Dedifferentiated amniotic fluid mesenchymal stem cell (primary cell): Measurements from ENCODE around the gene TEX2.
"Not testable (repeated sequence)": the region's sequence is repeated elsewhere in the genome, so short reads cannot be mapped to it uniquely, and the experiment has no call there.

ENCODE experiments used
- DNase-seq: peaks from one replicate; pipeline ENCODE4 v3.0.0-alpha.2; 2016; ENCODE audit errors: extremely low spot score

The TEX2 gene

GRCh38 chr17:64240261-64240740, 22.8 kb downstream of the TEX2 start:
- DNase-seq: peak; percentile 38

GRCh38 chr17:64238449-64238848, 24.6 kb downstream of the TEX2 start:
- not testable (repeated sequence) for DNase-seq

GRCh38 chr17:64236827-64237403, 26.1 kb downstream of the TEX2 start:
- no peak for DNase-seq

- DNase-seq: no peak
Observed at GRCh38 chr17:64234961-64235360, 28.1 kb downstream of the TEX2 start.

GRCh38 chr17:64232466-64233262, 30.4 kb downstream of the TEX2 start:
- DNase-seq: no peak

- no peak for DNase-seq
Observed at GRCh38 chr17:64231567-64232141, 31.4 kb downstream of the TEX2 start.

GRCh38 chr17:64230791-64231408, 32.2 kb downstream of the TEX2 start:
- peak; percentile 96 for DNase-seq

GRCh38 chr17:64229815-64230728, 33.0 kb downstream of the TEX2 start:
- no peak for DNase-seq

GRCh38 chr17:64226132-64226531, 36.9 kb downstream of the TEX2 start:
- no peak for DNase-seq

GRCh38 chr17:64225410-64225809, 37.6 kb downstream of the TEX2 start:
- no peak for DNase-seq

GRCh38 chr17:64223931-64224629, 39.0 kb downstream of the TEX2 start:
- no peak for DNase-seq

- no peak for DNase-seq
Observed at GRCh38 chr17:64223283-64223682, 39.8 kb downstream of the TEX2 start.

- no peak for DNase-seq
Observed at GRCh38 chr17:64221679-64222078, 41.4 kb downstream of the TEX2 start.

- not testable (repeated sequence) for DNase-seq
Observed at GRCh38 chr17:64220604-64221003, 42.5 kb downstream of the TEX2 start.

- no peak for DNase-seq
Observed at GRCh38 chr17:64219571-64219970, 43.5 kb downstream of the TEX2 start.

GRCh38 chr17:64218066-64218465, 45.0 kb downstream of the TEX2 start:
- DNase-seq: no peak

GRCh38 chr17:64217249-64217691, 45.8 kb downstream of the TEX2 start:
- DNase-seq: no peak

- no peak for DNase-seq
Observed at GRCh38 chr17:64216338-64217248, 46.5 kb downstream of the TEX2 start.

- DNase-seq: peak; percentile 23
Observed at GRCh38 chr17:64216000-64216337, 47.1 kb downstream of the TEX2 start.

- no peak for DNase-seq
Observed at GRCh38 chr17:64214950-64215349, 48.1 kb downstream of the TEX2 start.
